Hepatocyte (in vitro differentiated cells): Measurements from ENCODE around the gene ASB12.

ENCODE experiments used
- EZH2phosphoT487 ChIP-seq: fragments of 200-600 bp; sonication (generic); IDR thresholded peaks from one replicate; pipeline ENCODE4 v1.6.1; 2018; ENCODE audit warnings: antibody characterized with exemption, mild to moderate bottlenecking, low read depth, moderate library complexity; ENCODE audit not compliant: unreplicated experiment, severe bottlenecking
- TF ChIP-seq, protein P1 (sequence below): fragments of 200-600 bp; sonication (generic); IDR thresholded peaks from 2 replicates; pipeline ENCODE4 v1.5.1; 2016; ENCODE audit warnings: antibody characterized with exemption, mild to moderate bottlenecking; ENCODE audit not compliant: poor library complexity

DNA sequence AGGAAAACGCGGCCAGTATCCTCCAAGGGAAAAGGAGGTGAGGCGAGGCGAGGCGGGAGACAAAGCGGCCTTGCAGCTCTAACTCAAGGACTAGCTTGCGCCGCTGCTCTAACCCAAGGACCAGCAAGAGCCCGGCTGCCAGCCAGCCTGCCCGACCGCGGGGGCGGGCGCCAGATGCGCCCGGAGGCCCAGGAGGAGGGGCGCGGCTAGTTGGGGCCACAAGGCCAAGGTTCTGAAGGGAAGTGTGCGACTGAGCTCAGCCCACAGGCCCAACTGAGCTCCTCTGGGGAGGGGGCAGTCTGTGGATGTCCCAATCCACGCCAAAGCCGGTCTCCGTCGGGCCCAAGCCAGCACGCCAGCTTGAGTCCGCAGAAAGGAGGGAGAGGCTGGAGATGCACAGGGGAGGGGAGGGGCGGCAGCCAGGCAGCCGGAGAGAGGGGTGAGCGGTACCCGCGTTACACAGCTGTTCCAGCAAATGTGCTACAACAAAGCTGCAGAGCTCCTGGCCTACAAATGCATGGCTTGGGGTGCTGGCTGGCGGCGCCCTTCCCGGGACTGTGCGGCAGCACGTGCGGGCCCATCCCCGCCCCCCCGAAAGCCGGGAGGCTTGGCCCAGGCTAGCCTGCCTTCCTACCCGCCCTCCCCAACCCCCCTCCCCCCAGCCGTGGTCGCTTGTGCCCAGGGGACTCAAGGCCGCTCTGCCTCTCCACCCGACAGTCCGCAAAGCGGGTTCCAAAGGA is 25.5 kb downstream of the ASB12 start:
- TF ChIP-seq, protein P1, sequence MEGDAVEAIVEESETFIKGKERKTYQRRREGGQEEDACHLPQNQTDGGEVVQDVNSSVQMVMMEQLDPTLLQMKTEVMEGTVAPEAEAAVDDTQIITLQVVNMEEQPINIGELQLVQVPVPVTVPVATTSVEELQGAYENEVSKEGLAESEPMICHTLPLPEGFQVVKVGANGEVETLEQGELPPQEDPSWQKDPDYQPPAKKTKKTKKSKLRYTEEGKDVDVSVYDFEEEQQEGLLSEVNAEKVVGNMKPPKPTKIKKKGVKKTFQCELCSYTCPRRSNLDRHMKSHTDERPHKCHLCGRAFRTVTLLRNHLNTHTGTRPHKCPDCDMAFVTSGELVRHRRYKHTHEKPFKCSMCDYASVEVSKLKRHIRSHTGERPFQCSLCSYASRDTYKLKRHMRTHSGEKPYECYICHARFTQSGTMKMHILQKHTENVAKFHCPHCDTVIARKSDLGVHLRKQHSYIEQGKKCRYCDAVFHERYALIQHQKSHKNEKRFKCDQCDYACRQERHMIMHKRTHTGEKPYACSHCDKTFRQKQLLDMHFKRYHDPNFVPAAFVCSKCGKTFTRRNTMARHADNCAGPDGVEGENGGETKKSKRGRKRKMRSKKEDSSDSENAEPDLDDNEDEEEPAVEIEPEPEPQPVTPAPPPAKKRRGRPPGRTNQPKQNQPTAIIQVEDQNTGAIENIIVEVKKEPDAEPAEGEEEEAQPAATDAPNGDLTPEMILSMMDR = no peak
- no peak for TF ChIP-seq EZH2phosphoT487
